Measurements from ENCODE around the gene ATXN7L1. TPM values are rescaled to one million over a fixed set of nuclear protein-coding genes. Genes with fewer than 3 reads are reported as not detected.

ATXN7L1 gene
- polyA plus RNA-seq, 4 donors = 9.5 to 10.4 (median 10.0) TPM

DNA sequence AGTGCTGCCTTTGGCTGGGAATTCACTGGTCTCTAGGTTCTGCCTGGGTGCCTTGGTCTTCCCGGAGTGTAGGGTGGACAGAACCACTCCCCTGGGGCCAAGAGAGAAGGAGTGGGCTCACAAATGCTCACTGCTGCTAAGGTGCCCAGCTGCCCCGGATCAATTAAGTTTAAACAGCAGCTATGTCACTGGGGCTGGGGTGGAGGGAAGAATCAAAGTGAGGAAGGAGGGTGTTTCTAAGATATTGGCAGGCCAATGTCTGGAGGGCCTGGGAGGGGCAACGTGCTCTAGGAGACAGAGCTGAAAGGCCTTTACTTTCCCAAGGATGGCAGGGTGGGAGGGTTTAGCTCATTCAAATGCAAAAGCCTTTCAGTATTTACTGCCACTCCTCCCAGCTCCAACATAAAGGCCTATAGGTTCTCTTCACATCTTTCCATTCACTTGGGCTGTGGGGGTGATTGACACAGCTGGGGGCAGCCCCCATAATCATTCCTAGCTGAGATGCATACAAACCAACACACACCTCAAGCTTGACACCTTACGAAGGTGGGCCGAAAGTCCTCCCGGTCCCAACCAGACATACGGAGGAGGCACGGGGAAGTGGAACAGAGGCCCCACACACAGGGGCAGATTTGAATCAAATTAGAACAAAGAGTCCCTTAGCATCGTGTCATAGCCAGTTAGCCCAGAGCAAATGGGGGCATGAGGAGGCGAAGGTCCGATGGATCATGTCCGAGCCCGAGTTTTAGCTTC is 187.2 kb downstream of the ATXN7L1 start:
- no peak for DNase-seq (ENCODE audit: low read depth in 4 of 4, low spot score in 3 of 4)

DNA sequence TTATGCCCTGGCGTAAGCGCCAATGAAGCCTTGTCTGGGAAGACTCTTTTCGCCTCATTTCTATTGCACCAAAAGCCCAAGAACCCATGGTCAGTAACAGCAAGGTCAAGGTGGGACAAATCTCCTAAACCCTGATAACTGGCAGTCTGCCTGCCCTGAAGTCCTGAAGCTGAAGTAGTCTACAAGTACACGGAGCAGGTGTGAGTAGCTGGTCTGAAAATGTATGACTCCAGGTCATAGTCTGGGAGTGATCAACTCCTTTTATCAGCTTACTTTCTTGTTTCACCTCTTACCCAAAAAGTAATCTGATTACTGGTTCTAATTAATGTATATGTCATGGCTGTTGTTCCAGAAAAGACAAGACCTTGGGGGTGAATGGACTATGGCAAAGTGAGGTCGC is 187.8 kb downstream of the ATXN7L1 start:
- DNase-seq (ENCODE audit: low read depth in 4 of 4, low spot score in 3 of 4) = no peak

DNA sequence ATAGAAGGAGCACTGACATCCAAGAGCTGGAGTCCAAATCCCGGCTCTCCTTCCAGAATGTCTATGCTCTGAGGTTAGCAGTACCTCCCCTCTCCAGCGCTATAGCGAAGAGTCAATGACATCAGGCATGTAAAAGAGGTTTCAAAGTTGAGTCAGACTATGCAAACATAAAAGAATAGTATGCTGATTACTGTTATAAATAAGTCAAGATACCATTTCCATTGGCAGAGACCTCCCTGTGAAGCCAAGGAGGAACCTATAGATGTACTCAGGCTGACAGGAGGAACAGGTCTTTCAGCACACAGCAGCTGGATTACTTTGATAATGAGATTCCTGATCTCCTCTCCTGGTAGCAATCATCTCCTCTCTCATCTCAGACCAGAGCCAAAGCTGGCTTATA is 191.2 kb downstream of the ATXN7L1 start:
- no peak for DNase-seq (ENCODE audit: low read depth in 4 of 4, low spot score in 3 of 4)

DNA sequence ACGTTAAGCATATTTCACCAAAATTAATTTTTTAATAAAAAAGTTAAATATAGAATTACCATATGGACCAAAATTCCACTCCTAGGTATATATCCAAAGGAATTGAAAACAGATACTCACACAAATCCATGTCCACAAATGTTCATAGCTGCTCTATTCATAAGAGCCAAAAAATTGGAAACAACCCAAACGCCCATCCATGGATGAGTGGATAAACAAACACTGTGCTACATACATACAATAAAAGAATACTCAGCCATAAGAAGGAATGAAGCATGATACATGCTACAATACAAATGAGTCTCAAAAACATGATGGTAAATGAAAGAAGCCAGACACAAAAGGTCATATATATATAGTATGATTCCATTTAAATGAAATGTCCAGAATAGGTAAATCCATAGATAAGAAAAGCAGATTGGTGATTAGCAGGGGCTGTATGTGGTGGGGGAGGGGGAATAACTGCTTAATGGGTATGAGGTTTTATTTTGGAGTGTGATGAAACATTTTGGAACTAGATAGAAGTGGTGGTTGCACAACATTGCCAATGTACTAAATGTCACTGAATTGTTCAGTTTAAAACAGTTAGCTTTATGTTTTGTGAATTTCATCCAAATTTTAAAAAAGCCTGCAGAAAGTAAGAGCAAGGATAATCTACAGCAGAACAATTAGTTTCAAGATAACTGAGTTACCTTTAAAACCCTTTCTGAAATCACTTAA is 193.9 kb downstream of the ATXN7L1 start:
- DNase-seq (ENCODE audit: low read depth in 4 of 4, low spot score in 3 of 4) = no peak

DNA sequence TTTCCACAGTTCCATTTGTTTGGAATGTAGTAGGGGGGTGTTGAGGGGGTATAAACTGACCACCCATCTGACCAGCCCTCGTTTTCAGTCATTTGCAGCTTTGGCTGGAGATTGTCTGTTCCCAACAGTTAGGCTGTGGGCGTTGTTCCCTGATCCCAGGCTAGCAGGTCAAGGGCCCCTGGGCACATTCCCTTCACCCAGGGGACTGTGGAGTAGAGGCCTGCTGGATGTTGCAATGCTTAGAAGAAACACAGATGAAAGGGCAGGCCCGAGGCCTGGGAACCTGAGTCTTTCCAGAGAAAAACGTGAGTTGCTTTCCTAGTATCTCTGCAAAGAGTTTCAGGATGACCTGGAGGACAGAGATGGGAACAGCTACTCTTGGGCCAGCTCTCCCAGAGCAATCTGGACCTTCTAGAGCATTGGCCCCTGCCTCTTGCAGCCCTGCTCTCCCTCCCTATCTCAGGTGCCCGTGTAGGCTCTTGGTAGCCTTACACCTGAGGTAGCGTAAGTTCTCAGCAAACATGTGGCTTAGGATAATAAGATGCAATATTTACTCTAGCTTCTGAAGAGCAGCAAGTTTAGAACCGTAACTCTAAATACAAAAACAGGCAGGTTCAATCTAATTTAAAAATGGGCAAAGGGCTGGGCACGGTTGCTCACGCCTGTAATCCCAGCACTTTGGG is 195.8 kb downstream of the ATXN7L1 start:
- no peak for DNase-seq (ENCODE audit: low read depth in 4 of 4, low spot score in 3 of 4)

DNA sequence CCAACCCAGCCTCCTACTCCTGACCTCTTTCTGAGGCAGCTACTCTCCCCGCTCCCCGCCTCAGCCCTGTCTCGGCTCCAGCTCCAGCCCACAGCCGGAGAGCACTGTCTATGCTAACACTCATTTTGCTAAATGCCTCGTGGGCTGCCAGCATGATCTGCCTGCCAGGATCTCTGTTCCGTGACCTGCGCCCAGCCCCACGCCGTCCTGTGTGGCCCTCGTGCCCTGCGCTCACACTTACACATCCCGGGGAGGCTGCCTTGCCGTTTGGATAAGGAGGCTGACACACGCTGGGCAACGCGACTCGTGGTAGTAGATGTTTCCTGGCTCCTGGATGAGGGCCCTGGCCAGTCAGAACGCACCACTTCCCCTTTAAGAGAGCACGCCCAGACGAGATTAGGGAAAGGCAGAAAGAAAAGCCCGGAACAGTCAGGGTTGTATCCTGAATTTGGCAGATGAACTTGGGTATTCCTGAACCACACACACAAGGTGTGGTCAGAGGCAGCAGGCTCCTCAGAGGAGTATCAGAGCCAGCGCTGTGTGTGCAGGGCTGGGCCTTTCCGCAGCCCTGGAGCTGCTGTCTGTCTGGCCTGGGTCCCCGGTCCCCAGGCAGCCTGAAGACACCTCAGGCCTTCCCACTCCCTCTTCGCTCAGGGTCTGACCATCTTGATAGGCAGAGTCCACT is 197.4 kb downstream of the ATXN7L1 start:
- no peak for DNase-seq (ENCODE audit: low read depth in 4 of 4, low spot score in 3 of 4)

DNA sequence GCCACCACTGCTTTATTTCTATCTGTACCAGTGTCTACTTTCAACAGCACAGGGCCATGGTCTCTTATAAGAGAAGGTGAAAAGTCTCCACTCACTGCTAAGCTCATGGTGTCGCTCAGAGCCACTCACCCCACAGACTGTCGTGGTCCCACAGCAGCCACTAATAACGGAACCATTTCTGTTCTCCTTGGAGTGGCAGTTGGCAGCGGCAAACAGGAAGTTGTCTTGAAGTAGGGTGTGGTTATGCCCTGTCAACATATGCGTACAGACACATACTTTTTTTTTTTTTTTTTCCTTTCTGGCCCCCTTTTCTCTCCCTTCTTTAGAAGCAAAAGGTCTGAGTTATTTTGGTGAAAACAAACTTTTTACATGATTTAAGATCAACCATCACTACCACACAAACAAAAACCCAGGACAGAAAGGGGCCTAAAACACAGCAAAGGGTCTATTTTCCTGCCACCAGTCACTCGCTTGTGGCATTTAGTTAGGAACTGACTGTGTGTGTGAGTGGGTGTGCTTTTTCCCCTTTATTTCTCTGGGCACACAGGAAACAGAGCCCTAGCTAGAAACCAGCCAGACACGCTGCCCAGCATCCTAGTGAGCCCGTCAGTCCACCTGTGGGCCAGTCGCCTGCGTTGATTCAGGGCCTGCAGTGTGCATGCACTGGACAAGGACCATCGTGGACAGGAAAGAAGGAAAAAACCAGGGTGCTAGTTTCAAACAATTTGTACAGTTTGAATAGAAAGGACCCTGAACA is 198.4 kb downstream of the ATXN7L1 start:
- no peak for DNase-seq (ENCODE audit: low read depth in 4 of 4, low spot score in 3 of 4)

DNA sequence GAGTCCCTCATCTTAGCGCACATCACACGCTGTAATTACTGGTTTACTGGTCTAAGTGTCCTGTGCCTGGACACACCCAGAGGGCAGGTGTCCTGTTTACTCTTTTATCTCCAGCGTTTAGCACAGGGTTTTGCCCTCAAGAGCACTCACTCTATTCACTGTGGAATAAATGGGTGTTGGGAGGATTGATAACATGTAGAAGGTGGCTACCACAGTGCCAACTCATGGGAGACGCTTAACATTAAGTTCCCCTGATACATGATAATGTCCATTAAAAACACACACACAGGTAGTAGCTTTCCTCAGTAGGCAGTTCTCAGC is 199.0 kb downstream of the ATXN7L1 start:
- DNase-seq (ENCODE audit: low read depth in 4 of 4, low spot score in 3 of 4) = no peak

DNA sequence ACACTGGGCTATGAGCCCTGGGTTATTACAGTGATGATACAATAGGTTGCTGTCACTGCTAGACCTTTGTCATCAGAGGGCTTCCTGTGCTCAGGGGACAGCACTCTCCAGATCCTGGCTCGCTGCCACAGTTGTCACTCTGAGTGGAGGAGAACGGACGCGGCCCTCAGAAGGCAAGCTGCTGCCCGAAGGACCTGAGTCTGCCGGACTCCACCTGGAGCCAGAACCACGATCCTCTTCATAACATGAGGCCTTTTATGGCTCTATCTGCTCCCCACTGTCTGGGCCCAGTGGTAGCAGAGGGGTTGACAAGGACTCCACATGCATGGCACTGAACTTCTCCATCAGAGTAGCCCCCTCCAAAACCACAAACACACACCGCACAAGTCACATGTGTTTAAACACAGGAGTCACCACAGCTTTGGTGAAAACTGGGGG is 200.4 kb downstream of the ATXN7L1 start:
- DNase-seq (ENCODE audit: low read depth in 4 of 4, low spot score in 3 of 4) = no peak

DNA sequence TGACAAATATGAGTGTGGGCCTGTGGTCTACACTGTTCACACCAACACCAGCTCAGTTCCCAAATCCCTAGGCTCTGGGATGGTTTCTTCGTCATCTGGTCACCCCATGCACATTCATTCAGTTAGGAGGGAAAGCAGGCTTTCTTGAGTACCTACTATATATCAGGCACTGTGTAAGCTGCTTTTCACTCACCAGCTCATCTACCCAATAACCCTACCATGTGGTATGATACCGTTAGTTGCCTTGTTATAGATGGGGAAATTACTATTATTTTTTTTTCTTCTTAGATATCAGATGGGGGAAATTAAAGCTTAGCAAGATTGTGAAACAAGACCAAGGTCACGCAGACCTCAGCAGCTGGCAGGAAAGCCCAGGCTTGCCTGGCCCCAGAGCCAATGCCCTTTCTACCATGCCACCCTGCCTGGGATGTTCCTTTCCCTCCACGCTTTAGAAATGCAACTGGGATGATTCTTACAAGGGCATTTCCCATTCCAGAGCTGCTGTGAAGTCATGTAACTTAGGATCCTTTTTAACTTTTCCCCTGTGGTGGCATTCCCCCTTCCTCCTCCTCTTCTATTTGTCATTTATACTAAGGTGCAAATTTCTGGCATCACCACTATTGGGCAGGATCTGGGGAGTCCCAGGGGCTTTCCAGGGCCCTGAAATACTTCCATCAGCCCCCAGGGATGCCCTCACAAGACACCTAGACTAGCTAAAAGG is 202.0 kb downstream of the ATXN7L1 start:
- no peak for DNase-seq (ENCODE audit: low read depth in 4 of 4, low spot score in 3 of 4)

DNA sequence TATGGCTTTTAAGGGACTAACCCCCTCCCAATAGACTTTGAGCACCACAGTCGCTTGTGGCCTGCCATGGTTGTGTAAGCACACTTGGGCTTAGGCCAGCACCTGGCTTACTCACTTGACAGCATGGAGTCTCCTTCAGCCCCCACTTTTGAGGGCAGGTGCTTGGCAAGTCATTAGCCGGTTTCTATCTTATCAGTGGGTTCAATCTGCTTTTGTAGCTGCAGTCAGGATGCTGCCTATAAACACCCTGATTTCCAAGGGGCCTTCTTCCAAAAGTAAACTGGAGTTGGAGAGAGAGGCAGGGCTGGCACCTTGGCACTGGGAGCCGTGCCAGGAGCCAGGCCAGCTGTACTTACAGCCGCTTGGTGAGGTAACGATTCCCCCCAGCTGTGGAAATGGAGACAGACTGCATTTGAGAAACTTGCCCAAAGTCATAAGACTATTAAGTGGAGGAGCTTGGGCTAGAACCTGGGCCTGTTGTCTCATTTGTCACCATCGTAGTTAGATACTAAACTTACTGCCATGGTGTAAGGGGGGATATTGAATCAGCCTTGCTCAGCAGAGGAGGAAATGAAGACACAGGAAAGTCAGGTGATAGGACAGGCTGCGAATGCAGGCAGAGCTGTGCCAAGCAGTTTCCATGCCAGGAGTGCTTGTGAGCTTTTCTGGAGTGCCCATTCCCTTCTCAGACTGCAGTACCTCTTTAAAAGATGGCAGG is 202.9 kb downstream of the ATXN7L1 start:
- no peak for DNase-seq (ENCODE audit: low read depth in 4 of 4, low spot score in 3 of 4)

DNA sequence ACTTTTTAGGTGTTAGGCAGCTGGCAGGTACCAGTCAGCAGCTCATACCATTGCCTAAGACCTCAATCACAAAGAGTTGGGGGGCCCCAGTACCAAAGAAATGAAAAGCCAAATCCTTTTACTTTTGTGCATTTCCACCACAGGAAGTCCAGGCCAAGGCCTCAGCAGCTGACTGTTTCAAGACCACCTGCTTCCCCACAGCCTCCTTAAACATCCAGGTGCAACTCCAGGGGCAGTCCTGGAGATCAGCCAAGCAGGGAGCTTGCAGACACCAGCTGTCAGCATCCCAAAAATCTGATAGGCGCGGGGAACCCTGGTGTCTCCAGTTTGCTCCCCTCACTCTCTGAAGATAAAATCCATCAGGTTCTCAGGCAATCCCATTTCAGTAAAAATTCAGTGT is 203.6 kb downstream of the ATXN7L1 start:
- DNase-seq (ENCODE audit: low read depth in 4 of 4, low spot score in 3 of 4) = no peak

DNA sequence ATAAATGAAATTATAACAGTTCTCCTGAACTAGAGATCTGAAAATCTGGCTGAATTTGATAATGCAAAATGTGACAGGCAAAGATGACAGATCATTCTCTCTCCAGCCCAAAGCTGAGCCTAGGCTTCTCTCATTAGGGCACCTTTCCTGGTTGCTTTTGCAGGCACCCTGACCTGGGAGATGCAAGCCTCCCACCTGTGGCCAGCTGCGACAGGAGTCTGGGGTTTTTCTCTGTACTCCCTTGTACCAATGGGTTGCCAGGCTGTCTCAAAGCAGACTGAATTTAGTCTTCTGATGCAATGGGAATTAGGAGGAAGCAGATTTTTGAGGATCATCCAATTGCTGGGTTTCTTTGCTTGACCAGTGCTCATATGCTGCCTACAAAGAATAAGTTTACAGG is 210.1 kb downstream of the ATXN7L1 start:
- DNase-seq (ENCODE audit: low read depth in 4 of 4, low spot score in 3 of 4) = no peak

DNA sequence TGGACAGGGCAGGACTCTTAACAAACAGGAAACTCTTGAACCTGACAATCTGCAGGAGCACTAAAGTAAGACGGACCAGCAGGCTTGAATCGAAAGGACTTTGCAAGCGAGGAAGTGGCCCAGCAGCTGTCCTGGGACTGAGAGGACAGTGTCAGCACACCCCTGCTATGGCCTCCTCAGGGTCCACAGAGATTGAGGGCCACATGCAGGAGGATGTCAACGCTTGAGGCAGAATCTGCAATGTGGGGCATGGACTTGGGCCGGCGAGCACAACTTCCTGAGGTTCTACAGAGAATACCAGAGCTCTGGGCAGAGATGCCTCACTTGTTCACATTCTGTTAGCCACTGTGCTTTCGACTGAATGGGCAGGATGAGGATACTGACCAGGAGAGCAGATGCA is 210.7 kb downstream of the ATXN7L1 start:
- no peak for DNase-seq (ENCODE audit: low read depth in 4 of 4, low spot score in 3 of 4)

DNA sequence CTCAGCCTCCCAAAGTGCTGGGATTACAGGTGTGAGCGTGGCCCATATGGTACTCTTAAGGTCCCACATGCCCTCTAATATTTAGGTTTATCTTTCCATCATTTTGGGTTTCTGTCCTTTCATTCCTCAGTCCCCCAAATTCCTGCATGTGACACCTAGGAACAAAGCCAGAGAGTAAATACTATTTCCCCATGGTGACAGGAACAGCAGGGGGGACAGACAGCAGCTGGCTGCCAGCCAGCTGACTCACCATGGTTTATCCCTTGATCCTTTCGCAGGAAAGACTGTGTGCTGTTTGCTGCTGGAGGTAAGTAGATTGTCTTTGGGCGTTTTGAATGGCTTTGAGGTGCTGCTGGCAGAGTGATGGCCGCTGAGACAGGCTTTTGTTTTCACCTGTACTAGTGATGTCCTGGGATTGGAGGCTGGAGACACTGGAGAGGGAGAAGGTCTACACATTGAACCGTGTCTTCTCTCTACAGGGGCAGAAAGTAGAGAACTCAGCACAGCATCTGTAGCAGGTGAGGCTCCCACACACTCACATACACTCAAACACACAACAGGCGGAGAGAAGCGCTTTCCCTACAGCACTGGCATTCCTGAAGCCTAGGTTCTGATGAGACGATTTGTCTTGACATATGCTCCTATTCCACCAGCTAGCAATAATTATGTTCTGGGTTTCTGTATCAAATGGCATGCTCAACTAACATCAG is 211.4 kb downstream of the ATXN7L1 start:
- DNase-seq (ENCODE audit: low read depth in 4 of 4, low spot score in 3 of 4) = no peak

DNA sequence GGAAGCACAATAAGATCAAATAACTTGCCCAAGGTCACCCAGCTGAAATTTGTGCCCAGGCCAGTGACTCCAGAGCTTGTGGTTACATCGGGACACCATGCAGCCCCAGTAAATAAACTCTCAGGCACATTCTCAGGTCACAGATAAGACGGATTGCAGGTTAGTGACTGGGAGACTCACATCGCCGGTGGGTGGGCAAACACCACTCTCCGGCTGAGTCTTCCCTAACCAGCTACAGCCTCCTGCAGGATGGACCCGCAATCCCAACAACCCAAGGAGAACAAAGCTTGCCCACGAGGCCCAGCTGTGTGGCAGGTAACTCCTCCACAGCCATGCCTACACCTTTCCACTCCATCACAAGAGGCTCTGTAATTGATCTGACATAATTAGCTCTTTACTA is 213.4 kb downstream of the ATXN7L1 start:
- no peak for DNase-seq (ENCODE audit: low read depth in 4 of 4, low spot score in 3 of 4)

DNA sequence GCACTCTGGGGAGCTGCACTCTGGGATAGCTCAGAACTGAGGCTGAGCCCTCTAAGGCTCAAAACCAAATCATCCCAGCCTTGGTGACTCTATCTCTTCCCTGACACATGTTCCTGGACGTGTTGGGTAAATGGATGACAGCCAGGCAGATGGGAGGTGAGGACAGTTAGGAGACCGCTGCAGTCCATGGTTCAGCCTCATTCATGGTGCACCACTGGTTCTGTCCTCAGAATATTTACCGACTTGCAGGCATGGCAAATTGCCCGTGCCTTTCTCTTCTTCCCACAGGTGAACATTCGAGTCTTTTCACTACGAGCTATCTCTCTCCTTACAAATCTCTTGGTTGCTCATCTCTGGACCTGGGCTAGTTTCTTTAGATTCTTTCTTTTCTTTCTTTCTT is 214.8 kb downstream of the ATXN7L1 start:
- no peak for DNase-seq (ENCODE audit: low read depth in 4 of 4, low spot score in 3 of 4)

DNA sequence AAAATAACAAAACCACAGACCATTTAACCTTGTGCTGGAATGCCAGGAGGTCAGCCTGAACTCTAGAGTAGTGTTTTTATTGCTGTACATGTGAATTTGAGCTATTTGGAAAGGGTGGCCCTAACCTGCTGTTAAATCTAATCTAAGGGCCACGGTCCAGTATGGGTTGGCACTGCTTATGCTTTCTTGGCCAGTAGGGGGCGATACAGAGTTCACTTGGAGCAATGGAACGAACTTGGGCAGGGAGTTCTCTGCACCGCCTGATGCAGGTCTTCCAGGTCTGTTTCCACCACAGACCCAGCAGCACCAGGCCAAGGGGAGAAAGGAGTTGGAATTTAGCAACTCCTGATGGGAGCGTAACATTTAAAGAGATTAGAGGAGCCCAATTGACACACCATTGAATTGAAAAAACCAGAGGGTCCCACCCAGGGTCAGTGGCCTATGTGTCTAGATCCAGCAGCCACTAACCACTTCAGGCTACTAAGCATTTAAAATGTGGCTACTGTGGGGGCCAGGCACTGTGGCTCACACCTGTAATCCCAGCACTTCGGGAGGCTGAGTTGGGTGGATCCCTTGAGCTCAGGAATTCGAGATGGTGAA is 219.4 kb downstream of the ATXN7L1 start:
- no peak for DNase-seq (ENCODE audit: low read depth in 4 of 4, low spot score in 3 of 4)
